IMR-90 (cell line): ENCODE measurements around the gene CUL4B. TPM values are rescaled to one million over a fixed set of nuclear protein-coding genes. Genes with fewer than 3 reads are reported as not detected.

Experiments
- ATAC-seq: fragments of 200-7000 bp; cut with Tn5 transposase; 2 replicates; pipeline ENCODE4 v1.9.1; 2020; ENCODE audit warnings: low read depth, mild to moderate bottlenecking, moderate library complexity
- BruUV-seq: library from RNA; stranded (reverse); fragments of 400-500 nt; replicated peaks from 2 replicates; lab custom pipeline; 2021; lab: Mats Ljungman, UMichigan
- CTCF ChIA-PET: fragments of 300-600 bp; formaldehyde crosslinking; extraction: SDS; loops from one replicate; lab custom pipeline; 2021; ENCODE audit warnings: antibody characterized with exemption; lab: Yijun Ruan, JAX
- POLR2A ChIA-PET: fragments of 300-600 bp; sonication (Branson Sonifier 250); formaldehyde crosslinking; loops from one replicate; lab custom pipeline; 2022; ENCODE audit warnings: antibody characterized with exemption; ENCODE audit not compliant: unreplicated experiment; lab: Charles Lee
- DNase-seq: peaks from one replicate; pipeline ENCODE4 v3.0.0; 2013
- H2AFZ ChIP-seq: replicated peaks from 2 replicates; pipeline ENCODE3; 2013; ENCODE audit warnings: low read length, mild to moderate bottlenecking; ENCODE audit not compliant: poor library complexity
- H2AK5ac ChIP-seq: 2 replicates; pipeline ENCODE4 v1.6.1; 2013; ENCODE audit warnings: low read depth, low read length, inconsistent platforms
- H2AK9ac ChIP-seq: replicated peaks from 2 replicates; pipeline ENCODE3; 2013; ENCODE audit warnings: mild to moderate bottlenecking, low read depth, low read length, moderate library complexity; ENCODE audit not compliant: poor library complexity
- H2BK120ac ChIP-seq: 2 replicates; pipeline ENCODE4 v1.6.1; 2013; ENCODE audit warnings: low read depth, low read length, inconsistent platforms
- H2BK15ac ChIP-seq: 3 replicates; pipeline ENCODE4 v1.6.1; 2013; ENCODE audit warnings: low read depth, low read length, inconsistent platforms
- H2BK20ac ChIP-seq: 2 replicates; pipeline ENCODE4 v1.6.1; 2013; ENCODE audit warnings: low read depth, mild to moderate bottlenecking, inconsistent platforms, low read length, moderate library complexity
- H2BK5ac ChIP-seq: 2 replicates; pipeline ENCODE4 v1.6.1; 2013; ENCODE audit warnings: mild to moderate bottlenecking, low read depth, low read length, inconsistent platforms; ENCODE audit not compliant: poor library complexity, severe bottlenecking
- H3K14ac ChIP-seq: replicated peaks from 2 replicates; pipeline ENCODE4 v1.6.1; 2013; ENCODE audit warnings: low read depth, low read length, inconsistent platforms
- H3K18ac ChIP-seq: 2 replicates; pipeline ENCODE4 v1.6.1; 2013; ENCODE audit warnings: low read depth, low read length, control low read depth
- H3K23ac ChIP-seq: 2 replicates; pipeline ENCODE4 v1.6.1; 2013; ENCODE audit warnings: low read depth, low read length, inconsistent platforms
- H3K27ac ChIP-seq: 2 replicates; pipeline ENCODE4 v1.5.1; 2013; ENCODE audit warnings: mild to moderate bottlenecking, control low read depth, low read length; ENCODE audit not compliant: insufficient read depth
- H3K27me3 ChIP-seq: 2 replicates; pipeline ENCODE4 v1.6.1; 2013; ENCODE audit warnings: low read length; ENCODE audit not compliant: control insufficient read depth, insufficient read depth
- H3K36me3 ChIP-seq: 2 replicates; pipeline ENCODE4 v1.6.1; 2013; ENCODE audit warnings: low read length, mixed read lengths; ENCODE audit not compliant: control insufficient read depth, insufficient read depth
- H3K4ac ChIP-seq: 2 replicates; pipeline ENCODE4 v1.6.1; 2013; ENCODE audit warnings: low read depth, low read length, inconsistent platforms
- H3K4me1 ChIP-seq: 2 replicates; pipeline ENCODE4 v1.6.1; 2013; ENCODE audit warnings: low read length, mixed read lengths; ENCODE audit not compliant: control insufficient read depth, insufficient read depth
- H3K4me2 ChIP-seq: 2 replicates; pipeline ENCODE4 v1.6.1; 2013; ENCODE audit warnings: low read depth, mild to moderate bottlenecking, control low read depth, low read length, moderate library complexity
- H3K4me3 ChIP-seq: 2 replicates; pipeline ENCODE4 v1.5.1; 2013; ENCODE audit warnings: low read depth, mild to moderate bottlenecking, control low read depth, low read length, moderate library complexity; ENCODE audit not compliant: insufficient read depth
- H3K56ac ChIP-seq: 2 replicates; pipeline ENCODE4 v1.6.1; 2013; ENCODE audit warnings: low read length, inconsistent platforms; ENCODE audit not compliant: insufficient read depth; ENCODE audit errors: extremely low read depth
- H3K79me1 ChIP-seq, 2 experiments: 2 replicates each; pipeline ENCODE4 v1.6.1; 2013; ENCODE audit warnings: low read length in 2 of 2, inconsistent platforms in 1 of 2, low read depth in 1 of 2
- H3K9ac ChIP-seq: 2 replicates; pipeline ENCODE4 v1.6.1; 2013; ENCODE audit warnings: low read depth, low read length, control low read depth
- H3K9me1 ChIP-seq: 2 replicates; pipeline ENCODE4 v1.6.1; 2013; ENCODE audit warnings: low read length, inconsistent platforms; ENCODE audit not compliant: insufficient read depth
- H3K9me3 ChIP-seq: 2 replicates; pipeline ENCODE4 v1.6.1; 2013; ENCODE audit warnings: low read length; ENCODE audit not compliant: control insufficient read depth, insufficient read depth
- H4K20me1 ChIP-seq: 2 replicates; pipeline ENCODE4 v1.6.1; 2013; ENCODE audit warnings: low read length, inconsistent platforms; ENCODE audit not compliant: insufficient read depth
- H4K5ac ChIP-seq: 2 replicates; pipeline ENCODE4 v1.6.1; 2013; ENCODE audit warnings: mild to moderate bottlenecking, low read depth, low read length, control low read depth
- H4K8ac ChIP-seq, 2 experiments: 2 replicates each; pipeline ENCODE4 v1.6.1; 2013; ENCODE audit warnings: low read depth in 2 of 2, low read length in 2 of 2, control low read depth in 1 of 2, inconsistent platforms in 1 of 2
- H4K91ac ChIP-seq: 2 replicates; pipeline ENCODE4 v1.6.1; 2013; ENCODE audit warnings: low read depth, low read length, inconsistent platforms; ENCODE audit not compliant: insufficient read depth
- CTCF ChIP-seq: conservative IDR thresholded peaks from 2 replicates; pipeline ENCODE4 v1.5.1; 2012; ENCODE audit warnings: mild to moderate bottlenecking, low read depth, low read length, improper control_type of control experiment
- FOS ChIP-seq: fragments of 150-350 bp; IDR thresholded peaks from 2 replicates; pipeline ENCODE4 v1.6.1; 2016; ENCODE audit warnings: low read depth, low read length
- NFE2L2 ChIP-seq: fragments of 150-350 bp; IDR thresholded peaks from 2 replicates; pipeline ENCODE4 v1.6.1; 2016; ENCODE audit warnings: low read depth, mild to moderate bottlenecking, low read length
- POLR2A ChIP-seq: IDR thresholded peaks from 2 replicates; pipeline ENCODE4 v1.6.1; 2012; ENCODE audit warnings: mild to moderate bottlenecking, low read depth, low read length
- RAD21 ChIP-seq: IDR thresholded peaks from 2 replicates; pipeline ENCODE4 v1.6.1; 2012; ENCODE audit warnings: low read length, improper control_type of control experiment
- SMC3 ChIP-seq: fragments of 150-350 bp; IDR thresholded peaks from 2 replicates; pipeline ENCODE4 v1.6.1; 2016; ENCODE audit warnings: low read depth, mild to moderate bottlenecking, antibody characterized with exemption, low read length, moderate library complexity
- WGBS, 2 experiments: methylation state at CpG; one replicate each; pipeline versions ENCODE4 v1.1.5 to v1.1.7; 2013; ENCODE audit warnings: missing lambda C conversion rate in 2 of 2; ENCODE audit not compliant: insufficient read length in 1 of 2; ENCODE audit errors: extremely low coverage in 2 of 2; 5-methylcytosine and 5-hydroxymethylcytosine counted together
- dilution Hi-C: fragments of 300-500 bp; cut with HindIII; formaldehyde crosslinking; loops from one replicate; pipeline ENCODE4 v1.14.3; 2018; ENCODE audit warnings: low sequenced_read_pairs; ENCODE audit not compliant: unreplicated experiment
- in situ Hi-C: fragments of 300-500 bp; cut with MboI; formaldehyde crosslinking; loops from 3 replicates; pipeline ENCODE4 v1.14.3; 2019; ENCODE audit warnings: low sequenced_read_pairs, inconsistent platforms, mixed read lengths
- intact Hi-C: fragments of 100-400 bp; cut with micrococcal nuclease; formaldehyde crosslinking; loops from 2 replicates; pipeline ENCODE4 v1.10.0; 2022
- polyA plus RNA-seq, 3 experiments: library from polyadenylated mRNA; depleted of rRNA; stranded (reverse); fragments of >200 nt; gene quantifications; 2 replicates each; pipeline ENCODE4 v1.2.3, GENCODE V29; 2012; ENCODE audit warnings: low replicate concordance in 1 of 3
- total RNA-seq: library from RNA; depleted of rRNA; stranded (reverse); fragments of >200 nt; gene quantifications from 2 replicates; pipeline ENCODE4 v1.2.3, GENCODE V29; 2012

Gene CUL4B
- total and polyA plus RNA-seq, 2 of the 4 experiments (the other 2 are of a cell fraction), result 19.4 to 30.9 TPM

GRCh38 chrX:120561634-120562568 is 1.1 kb upstream of the CUL4B start:
- in situ Hi-C loops (no loop called here), intact Hi-C loops (loop anchor here (1.0 to 2.0 kb wide), 2 partner anchors 42 to 69 kb away; partner anchors contain the start of genes C1GALT1C1 and MCTS1), dilution Hi-C loops (no loop called here)
- no peaks in the 10 kb centered on the region for H3K4me1 ChIP-seq
- no peak overlapping the region for H2AFZ ChIP-seq
- H3K9me1 ChIP-seq, result no peaks in the 10 kb centered on the region
- peak overlapping the region; percentile 99 for H3K4me2 ChIP-seq
- H3K9ac ChIP-seq, result peak overlapping the region; percentile 91
- no peak overlapping the region for H2BK20ac ChIP-seq
- no peaks in the 10 kb centered on the region for H3K9me3 ChIP-seq
- DNase-seq (no peak), ATAC-seq (no peak)
- peak overlapping the region; percentile 96 for H3K4me3 ChIP-seq
- no TSS peak for BruUV-seq
- ChIA-PET POLR2A (interaction anchor here (0.6 to 2.0 kb wide), 3 partner anchors 12 to 77 kb away, joined by 4 to 12 read pairs (median 10); partner anchors contain the start of gene MCTS1), CTCF (interaction anchor here (0.9 to 1.1 kb wide), 2 partner anchors 12 to 57 kb away, joined by 3 to 6 read pairs; no protein-coding TSS in a partner anchor)
- H3K14ac ChIP-seq, result peak overlapping the region; percentile 83
- H3K23ac ChIP-seq, result peak overlapping the region; percentile 53; the same call in 1 of the 2 replicates
- H2BK5ac ChIP-seq, result peak overlapping the region; percentile 91
- H3K27me3 ChIP-seq, result no peaks in the 10 kb centered on the region
- H2BK15ac ChIP-seq, result no peak overlapping the region
- peak overlapping the region; percentile 73 for H4K5ac ChIP-seq
- peak overlapping the region; percentile 69 to 75; a peak in 3 of 4 replicates for H4K8ac ChIP-seq
- TF ChIP-seq NFE2L2, result no peak
- no peak for TF ChIP-seq CTCF
- no peak for TF ChIP-seq FOS
- TF ChIP-seq RAD21, result no peak
- peak; percentile 67 for TF ChIP-seq POLR2A
- TF ChIP-seq SMC3, result no peak
- WGBS, 2 experiments, result 0% methylated on average over 4 of the region's 12 CpGs; no CpG with 5 or more reads in 1 of the 2 experiments
- H3K18ac ChIP-seq, result peak overlapping the region; percentile 18; the same call in 1 of the 2 replicates
- H3K27ac ChIP-seq, result peak overlapping the region; percentile 86
- H4K91ac ChIP-seq, result no peak overlapping the region
- peak overlapping the region; percentile 84 for H3K56ac ChIP-seq
- no peaks in the 10 kb centered on the region; the same call in 1 of the 2 replicates for H3K36me3 ChIP-seq
- H3K79me1 ChIP-seq, result no peaks in the 10 kb centered on the region; a peak in 1 of 4 replicates
- H2BK120ac ChIP-seq, result no peak overlapping the region
- no peak overlapping the region; the same call in 1 of the 2 replicates for H2AK5ac ChIP-seq
- no peaks in the 10 kb centered on the region for H4K20me1 ChIP-seq
- peak overlapping the region; percentile 41; the same call in 1 of the 2 replicates for H3K4ac ChIP-seq
- H2AK9ac ChIP-seq, result no peak overlapping the region
